Measurements from ENCODE around the gene PDXP. TPM values are rescaled to one million over a fixed set of nuclear protein-coding genes. Genes with fewer than 3 reads are reported as not detected.

The PDXP gene
- total RNA-seq, 1 donor from 2014 or later: 23.9 TPM

- no peaks in the 10 kb centered on the region for H3K27me3 ChIP-seq (ENCODE audit: low read depth)
- H3K4me3 ChIP-seq: no peak overlapping the region
- peaks cover 41% of the 10 kb centered on the region for H3K4me1 ChIP-seq
- H3K9me3 ChIP-seq (replicated peaks): no peaks in the 10 kb centered on the region
- H3K36me3 ChIP-seq: peaks cover 48% of the 10 kb centered on the region
- TF ChIP-seq CTCF (IDR thresholded peaks at IDR 0.05; ENCODE audit: borderline replicate concordance): peak; percentile 27
- DNase-seq: peak; percentile 78
- H3K27ac ChIP-seq (replicated peaks): peak overlapping the region; percentile 64
- intact Hi-C loops (cut with micrococcal nuclease): no loop called here
Measured at GRCh38 chr22:37626144-37626543, 32.4 kb upstream of the PDXP start.

- no peak for DNase-seq
- Histone ChIP-seq H3K36me3 (peaks cover 48% of the 10 kb centered on the region), H3K4me1 (peaks cover 46% of the 10 kb centered on the region), H3K27me3 (ENCODE audit: low read depth) (no peaks in the 10 kb centered on the region), H3K9me3 (replicated peaks) (no peaks in the 10 kb centered on the region), H3K4me3 (no peak overlapping the region), H3K27ac (replicated peaks) (peak overlapping the region; percentile 64)
- intact Hi-C loops (cut with micrococcal nuclease): no loop called here
- TF ChIP-seq CTCF (IDR thresholded peaks at IDR 0.05; ENCODE audit: borderline replicate concordance): no peak
Measured at GRCh38 chr22:37626556-37627075, 31.9 kb upstream of the PDXP start.

GRCh38 chr22:37627121-37627520 is 31.4 kb upstream of the PDXP start:
- Histone ChIP-seq H3K4me1 (peaks cover 48% of the 10 kb centered on the region), H3K9me3 (replicated peaks) (no peaks in the 10 kb centered on the region), H3K36me3 (peaks cover 49% of the 10 kb centered on the region), H3K27ac (replicated peaks) (peak overlapping the region; percentile 64), H3K27me3 (ENCODE audit: low read depth) (no peaks in the 10 kb centered on the region), H3K4me3 (no peak overlapping the region)
- TF ChIP-seq CTCF (IDR thresholded peaks at IDR 0.05; ENCODE audit: borderline replicate concordance): no peak
- DNase-seq: no peak
- intact Hi-C loops (cut with micrococcal nuclease): no loop called here

DNA sequence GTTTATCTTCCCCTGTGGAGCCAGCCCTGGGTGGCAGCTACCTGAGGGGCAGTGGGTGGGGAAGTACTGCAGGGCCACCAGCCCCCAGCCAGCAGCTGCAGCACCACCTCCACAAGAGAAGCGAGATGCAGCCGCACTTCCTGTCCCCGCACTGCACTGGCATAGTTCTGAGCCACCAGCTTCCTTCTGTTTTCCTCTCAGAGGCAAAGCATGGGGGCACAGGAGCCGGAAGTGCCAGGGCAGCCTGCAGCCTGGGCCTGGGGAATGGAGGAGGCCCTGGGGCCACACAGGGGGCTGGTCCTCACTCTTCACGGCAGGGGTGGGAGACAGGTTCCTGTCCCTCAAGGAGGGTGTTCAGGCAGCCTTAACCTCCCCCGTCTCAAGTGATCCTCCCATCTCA is 31.0 kb upstream of the PDXP start:
- no peak for DNase-seq
- Histone ChIP-seq H3K9me3 (replicated peaks) (no peaks in the 10 kb centered on the region), H3K4me3 (no peak overlapping the region), H3K36me3 (peaks cover 48% of the 10 kb centered on the region), H3K27me3 (ENCODE audit: low read depth) (no peaks in the 10 kb centered on the region), H3K4me1 (peaks cover 52% of the 10 kb centered on the region), H3K27ac (replicated peaks) (peak overlapping the region; percentile 64)
- TF ChIP-seq CTCF (IDR thresholded peaks at IDR 0.05; ENCODE audit: borderline replicate concordance): no peak
- intact Hi-C loops (cut with micrococcal nuclease): no loop called here

- Histone ChIP-seq H3K36me3 (peaks cover 44% of the 10 kb centered on the region), H3K9me3 (replicated peaks) (no peaks in the 10 kb centered on the region), H3K27ac (replicated peaks) (no peak overlapping the region), H3K4me3 (no peak overlapping the region), H3K4me1 (peaks cover 58% of the 10 kb centered on the region), H3K27me3 (ENCODE audit: low read depth) (no peaks in the 10 kb centered on the region)
- no peak for DNase-seq
- intact Hi-C loops (cut with micrococcal nuclease): no loop called here
- TF ChIP-seq CTCF (IDR thresholded peaks at IDR 0.05; ENCODE audit: borderline replicate concordance): no peak
Measured at GRCh38 chr22:37628830-37629229, 29.7 kb upstream of the PDXP start.
